Vagina (tissue), 2 donors: Measurements from ENCODE around the gene TIPARP. TPM values are rescaled to one million over a fixed set of nuclear protein-coding genes. Genes with fewer than 3 reads are reported as not detected.
"Not testable (repeated sequence)": the region's sequence is repeated elsewhere in the genome, so short reads cannot be mapped to it uniquely, and the experiment has no call there.

ENCODE experiments used
- DNase-seq, 2 donors: peaks; one replicate each; pipeline ENCODE4 v3.0.0-alpha.2; 2017; ENCODE audit errors: extremely low spot score in 2 of 2
- H3K27ac ChIP-seq: fragments of 200-600 bp; sonication (generic); one replicate; pipeline ENCODE4 v1.5.1; 2019
- H3K27me3 ChIP-seq: fragments of 200-600 bp; sonication (generic); one replicate; pipeline ENCODE4 v1.5.1; 2019
- H3K36me3 ChIP-seq, 2 donors: fragments of 200-600 bp; sonication (generic); one replicate each; pipeline ENCODE4 v1.5.1; 2017 to 2019
- H3K4me1 ChIP-seq: fragments of 200-600 bp; sonication (generic); one replicate; pipeline ENCODE4 v1.5.1; 2019
- H3K4me3 ChIP-seq, 2 donors: fragments of 200-600 bp; sonication (generic); 1 replicate in 1 of 2; 2 replicates in 1 of 2; pipeline ENCODE4 v1.5.1; 2016 to 2019
- H3K9me3 ChIP-seq: fragments of 200-600 bp; sonication (generic); one replicate; pipeline ENCODE4 v1.5.1; 2019
- CTCF ChIP-seq, 3 experiments: fragments of 450-650 bp in 2 of 3; fragments of 200-600 bp in 1 of 3; sonication (generic) in 1 of 3; IDR thresholded peaks; one replicate each; pipeline ENCODE4 v1.5.1; 2017 to 2019; ENCODE audit warnings: antibody characterized with exemption in 3 of 3, mild to moderate bottlenecking in 2 of 3, moderate library complexity in 2 of 3
- POLR2A ChIP-seq, 2 donors: fragments of 450-650 bp; IDR thresholded peaks; one replicate each; pipeline ENCODE4 v1.6.1; 2017; ENCODE audit warnings: antibody characterized with exemption in 2 of 2, mild to moderate bottlenecking in 2 of 2, moderate library complexity in 2 of 2
- POLR2AphosphoS5 ChIP-seq, 2 donors: sonication (generic); formaldehyde crosslinking; IDR thresholded peaks; one replicate each; pipeline ENCODE4 v1.9.0; 2017; ENCODE audit warnings: antibody characterized with exemption in 2 of 2, mild to moderate bottlenecking in 2 of 2, low read depth in 1 of 2; ENCODE audit not compliant: insufficient read depth in 1 of 2
- intact Hi-C: fragments of 100-400 bp; cut with DNase I; formaldehyde crosslinking; loops from one replicate; pipeline ENCODE4 v1.15.1; 2023
- total RNA-seq: library from RNA; depleted of rRNA; stranded (reverse); fragments of >200 nt; gene quantifications from one replicate; pipeline ENCODE4 v1.2.3, GENCODE V29; 2016

TIPARP gene
- total RNA-seq, 1 donor from 2014 or later: 44.0 TPM

- H3K27me3 ChIP-seq: no peaks in the 10 kb centered on the region
- no peaks in the 10 kb centered on the region for H3K36me3 ChIP-seq
- intact Hi-C loops: no loop called here
- H3K9me3 ChIP-seq: no peaks in the 10 kb centered on the region
- DNase-seq: no peak
- no peak overlapping the region for H3K27ac ChIP-seq
- no peaks in the 10 kb centered on the region for H3K4me1 ChIP-seq
- TF ChIP-seq CTCF (IDR thresholded peaks at IDR 0.05): no peak
- TF ChIP-seq POLR2AphosphoS5 (IDR thresholded peaks at IDR 0.05; ENCODE audit: insufficient read depth in 1 of 2, low read depth in 1 of 2): no peak
- TF ChIP-seq POLR2A (IDR thresholded peaks at IDR 0.05): no peak
- no peak overlapping the region for H3K4me3 ChIP-seq
These were observed 61.1 kb downstream of the TIPARP start for GRCh38 chr3:156735471-156735870.

GRCh38 chr3:156737049-156737448 lies 62.7 kb downstream of the TIPARP start:
- H3K27me3 ChIP-seq, intact Hi-C loops: not testable (repeated sequence)

GRCh38 chr3:156738251-156738650 lies 63.9 kb downstream of the TIPARP start:
- no peaks in the 10 kb centered on the region for H3K36me3 ChIP-seq
- no peaks in the 10 kb centered on the region for H3K27me3 ChIP-seq
- H3K4me1 ChIP-seq: no peaks in the 10 kb centered on the region
- intact Hi-C loops: no loop called here
- TF ChIP-seq CTCF (IDR thresholded peaks at IDR 0.05) (no peak), POLR2A (IDR thresholded peaks at IDR 0.05) (no peak), POLR2AphosphoS5 (IDR thresholded peaks at IDR 0.05; ENCODE audit: insufficient read depth in 1 of 2, low read depth in 1 of 2) (no peak)
- no peak for DNase-seq
- H3K27ac ChIP-seq: no peak overlapping the region
- no peak overlapping the region for H3K4me3 ChIP-seq
- no peaks in the 10 kb centered on the region for H3K9me3 ChIP-seq

More at GRCh38 chr3:156737049-156737448, 62.7 kb downstream of the TIPARP start:
- H3K27ac ChIP-seq, H3K36me3 ChIP-seq, H3K9me3 ChIP-seq, H3K4me1 ChIP-seq, DNase-seq, H3K4me3 ChIP-seq: not testable (repeated sequence)

GRCh38 chr3:156739976-156740375 lies 65.6 kb downstream of the TIPARP start:
- intact Hi-C loops: no loop called here
- no peak for DNase-seq
- Histone ChIP-seq H3K4me3 (no peak overlapping the region), H3K27me3 (no peaks in the 10 kb centered on the region), H3K4me1 (no peaks in the 10 kb centered on the region), H3K36me3 (no peaks in the 10 kb centered on the region), H3K9me3 (no peaks in the 10 kb centered on the region), H3K27ac (no peak overlapping the region)
- TF ChIP-seq CTCF (IDR thresholded peaks at IDR 0.05) (no peak), POLR2AphosphoS5 (IDR thresholded peaks at IDR 0.05; ENCODE audit: insufficient read depth in 1 of 2, low read depth in 1 of 2) (no peak), POLR2A (IDR thresholded peaks at IDR 0.05) (no peak)

- not testable (repeated sequence) for H3K9me3 ChIP-seq, DNase-seq, H3K27me3 ChIP-seq
These were observed 66.2 kb downstream of the TIPARP start for GRCh38 chr3:156740581-156740980.

GRCh38 chr3:156741935-156742334 lies 67.5 kb downstream of the TIPARP start:
- DNase-seq: no peak
- H3K4me1 ChIP-seq: no peaks in the 10 kb centered on the region
- no peak overlapping the region for H3K4me3 ChIP-seq
- no peaks in the 10 kb centered on the region for H3K27me3 ChIP-seq
- intact Hi-C loops: no loop called here
- no peaks in the 10 kb centered on the region for H3K36me3 ChIP-seq
- TF ChIP-seq CTCF (IDR thresholded peaks at IDR 0.05) (no peak), POLR2A (IDR thresholded peaks at IDR 0.05) (no peak), POLR2AphosphoS5 (IDR thresholded peaks at IDR 0.05; ENCODE audit: insufficient read depth in 1 of 2, low read depth in 1 of 2) (no peak)
- H3K9me3 ChIP-seq: no peaks in the 10 kb centered on the region
- no peak overlapping the region for H3K27ac ChIP-seq

More at GRCh38 chr3:156740581-156740980, 66.2 kb downstream of the TIPARP start:
- H3K4me1 ChIP-seq, intact Hi-C loops, H3K4me3 ChIP-seq, H3K36me3 ChIP-seq, H3K27ac ChIP-seq: not testable (repeated sequence)
